ENCODE measurements around the gene CTNNA2. TPM values are rescaled to one million over a fixed set of nuclear protein-coding genes. Genes with fewer than 3 reads are reported as not detected.

The CTNNA2 gene
- total and polyA plus RNA-seq, 9 donors: 0.32 to 1.4 (median 0.37) TPM; not detected in 3

DNA sequence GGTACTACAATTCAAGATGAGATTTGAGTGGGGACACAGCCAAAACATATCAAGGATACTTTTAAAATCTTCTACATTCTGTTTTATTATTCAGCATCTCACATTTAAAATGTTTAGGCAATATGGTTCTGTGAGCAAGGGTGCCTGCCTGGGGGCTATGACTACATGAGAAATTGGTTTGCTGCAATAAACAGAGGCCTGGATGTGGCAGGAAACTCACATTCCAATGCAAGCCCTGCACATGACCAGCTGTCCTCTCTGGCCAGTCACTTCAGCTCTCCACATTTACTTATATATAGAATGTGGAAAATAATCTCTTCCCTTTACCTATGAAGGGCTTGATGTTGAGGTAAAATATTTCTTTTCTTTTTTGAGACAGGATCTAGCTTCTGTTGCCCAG is 598.3 kb downstream of the CTNNA2 start:
- Histone ChIP-seq H3K9me3 (no peaks in the 10 kb centered on the region), H3K36me3 (no peaks in the 10 kb centered on the region), H3K27me3 (no peaks in the 10 kb centered on the region), H3K27ac (no peak overlapping the region), H3K4me1 (ENCODE audit: insufficient read depth) (no peaks in the 10 kb centered on the region), H3K4me3 (no peak overlapping the region)
- TF ChIP-seq, protein P1, sequence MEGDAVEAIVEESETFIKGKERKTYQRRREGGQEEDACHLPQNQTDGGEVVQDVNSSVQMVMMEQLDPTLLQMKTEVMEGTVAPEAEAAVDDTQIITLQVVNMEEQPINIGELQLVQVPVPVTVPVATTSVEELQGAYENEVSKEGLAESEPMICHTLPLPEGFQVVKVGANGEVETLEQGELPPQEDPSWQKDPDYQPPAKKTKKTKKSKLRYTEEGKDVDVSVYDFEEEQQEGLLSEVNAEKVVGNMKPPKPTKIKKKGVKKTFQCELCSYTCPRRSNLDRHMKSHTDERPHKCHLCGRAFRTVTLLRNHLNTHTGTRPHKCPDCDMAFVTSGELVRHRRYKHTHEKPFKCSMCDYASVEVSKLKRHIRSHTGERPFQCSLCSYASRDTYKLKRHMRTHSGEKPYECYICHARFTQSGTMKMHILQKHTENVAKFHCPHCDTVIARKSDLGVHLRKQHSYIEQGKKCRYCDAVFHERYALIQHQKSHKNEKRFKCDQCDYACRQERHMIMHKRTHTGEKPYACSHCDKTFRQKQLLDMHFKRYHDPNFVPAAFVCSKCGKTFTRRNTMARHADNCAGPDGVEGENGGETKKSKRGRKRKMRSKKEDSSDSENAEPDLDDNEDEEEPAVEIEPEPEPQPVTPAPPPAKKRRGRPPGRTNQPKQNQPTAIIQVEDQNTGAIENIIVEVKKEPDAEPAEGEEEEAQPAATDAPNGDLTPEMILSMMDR (IDR thresholded peaks at IDR 0.05): no peak
- no peak for TF ChIP-seq POLR2A (IDR thresholded peaks at IDR 0.05)
- no peak for DNase-seq
- intact Hi-C loops (cut with DNase I): no loop called here

DNA sequence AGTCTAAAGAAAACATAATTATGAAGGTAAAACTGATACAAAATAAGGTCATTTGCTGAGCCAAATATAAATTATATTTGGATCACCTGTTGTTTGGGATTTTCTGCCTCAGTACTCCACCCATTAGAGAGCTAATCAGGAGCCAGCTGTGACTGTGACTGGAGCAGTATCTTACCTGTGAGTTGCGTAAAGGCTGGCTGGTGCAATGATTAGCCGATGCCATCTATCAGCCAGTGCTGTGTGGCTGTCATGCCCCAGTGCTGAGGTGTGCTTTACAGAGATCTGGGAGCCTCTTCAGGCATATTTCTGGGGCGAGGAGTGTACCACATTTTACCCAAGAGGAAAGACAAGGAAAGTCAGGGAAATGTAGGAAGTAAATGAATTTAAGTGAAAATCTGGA is 599.9 kb downstream of the CTNNA2 start:
- DNase-seq: no peak
- TF ChIP-seq EP300 (IDR thresholded peaks at IDR 0.05): no peak
- TF ChIP-seq, protein P1 (IDR thresholded peaks at IDR 0.05): no peak
- TF ChIP-seq POLR2A (IDR thresholded peaks at IDR 0.05): no peak
- Histone ChIP-seq H3K4me3 (no peak overlapping the region), H3K9me3 (no peaks in the 10 kb centered on the region), H3K4me1 (ENCODE audit: insufficient read depth) (no peaks in the 10 kb centered on the region), H3K27me3 (no peaks in the 10 kb centered on the region), H3K36me3 (no peaks in the 10 kb centered on the region), H3K27ac (no peak overlapping the region)
- intact Hi-C loops (cut with DNase I): no loop called here
- WGBS, 3 donors: 85 to 95% (median 87%) methylated on average over 3 of the region's 3 CpGs

DNA sequence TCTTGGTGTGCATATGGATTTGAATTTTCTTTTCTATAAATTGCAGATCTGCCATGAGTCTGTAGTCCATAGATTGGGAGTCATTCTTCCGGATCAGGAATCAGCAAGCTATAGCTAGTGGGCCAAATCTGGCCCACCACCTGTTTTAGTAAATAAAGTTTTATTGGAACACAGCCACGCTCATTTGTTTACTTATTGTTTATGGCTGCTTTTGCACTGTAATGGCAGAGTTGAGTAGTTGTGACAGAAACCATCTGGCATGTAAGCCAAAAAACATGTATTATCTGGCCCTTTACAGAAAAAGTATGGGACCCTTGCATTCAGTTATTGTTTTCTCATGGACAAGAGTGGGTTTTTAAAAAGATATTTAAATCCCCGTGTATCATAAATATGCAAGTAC is 600.5 kb downstream of the CTNNA2 start:
- no peaks in the 10 kb centered on the region for H3K36me3 ChIP-seq
- no peaks in the 10 kb centered on the region for H3K4me1 ChIP-seq (ENCODE audit: insufficient read depth)
- H3K27ac ChIP-seq: no peak overlapping the region
- TF ChIP-seq, protein P1 (IDR thresholded peaks at IDR 0.05): no peak
- no peak for TF ChIP-seq EP300 (IDR thresholded peaks at IDR 0.05)
- no peak for TF ChIP-seq POLR2A (IDR thresholded peaks at IDR 0.05)
- DNase-seq: no peak
- no peaks in the 10 kb centered on the region for H3K9me3 ChIP-seq
- WGBS, 3 donors: 20 to 44% (median 24%) methylated on average over 3 of the region's 3 CpGs
- H3K27me3 ChIP-seq: no peaks in the 10 kb centered on the region
- intact Hi-C loops (cut with DNase I): no loop called here
- H3K4me3 ChIP-seq: no peak overlapping the region

DNA sequence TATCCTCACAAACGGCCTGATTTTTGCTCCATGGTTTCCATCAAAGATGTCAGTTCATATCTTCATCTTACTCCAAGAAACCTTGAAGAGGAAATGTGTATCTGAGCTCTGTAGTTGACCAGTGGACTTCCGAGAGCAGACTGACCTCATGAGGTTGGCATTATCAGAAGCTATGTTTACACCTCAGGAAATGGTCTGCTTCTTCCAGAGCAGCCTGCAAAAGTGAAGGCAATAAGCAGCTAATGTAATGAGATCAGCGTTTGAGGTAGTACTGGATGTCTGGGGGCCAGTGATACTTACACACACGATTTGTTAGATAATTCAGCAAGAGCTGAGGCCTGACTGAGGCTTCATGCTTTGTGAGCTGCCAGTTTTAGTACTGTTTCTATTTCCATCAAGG is 602.0 kb downstream of the CTNNA2 start:
- H3K9me3 ChIP-seq: no peaks in the 10 kb centered on the region
- DNase-seq: no peak
- intact Hi-C loops (cut with DNase I): no loop called here
- no peaks in the 10 kb centered on the region for H3K27me3 ChIP-seq
- no peak overlapping the region for H3K4me3 ChIP-seq
- WGBS, 3 donors: 48 to 65% (median 55%) methylated on average over 4 of the region's 4 CpGs
- no peak overlapping the region for H3K27ac ChIP-seq
- H3K36me3 ChIP-seq: no peaks in the 10 kb centered on the region
- TF ChIP-seq EP300 (IDR thresholded peaks at IDR 0.05) (no peak), POLR2A (IDR thresholded peaks at IDR 0.05) (no peak)
- TF ChIP-seq, protein P1 (IDR thresholded peaks at IDR 0.05): no peak
- H3K4me1 ChIP-seq (ENCODE audit: insufficient read depth): no peaks in the 10 kb centered on the region

DNA sequence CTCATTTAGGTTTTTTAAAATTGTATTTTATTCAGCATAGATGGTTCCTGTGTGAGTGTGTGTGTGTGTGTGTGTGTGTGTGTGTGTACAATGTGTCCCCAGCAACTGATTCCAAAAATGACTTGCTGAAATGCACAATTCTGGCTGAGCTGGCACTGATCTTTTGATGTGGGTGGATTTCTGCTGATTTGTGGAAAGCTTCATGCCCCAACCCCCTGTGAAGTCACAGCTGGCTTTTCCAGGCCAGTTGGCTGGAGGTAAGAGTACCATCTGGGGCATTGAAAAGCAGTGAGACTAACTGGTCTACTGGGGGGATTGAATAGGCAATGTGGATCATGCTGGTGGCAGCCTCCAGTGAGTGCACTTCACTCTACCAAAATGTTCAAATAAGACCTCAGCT is 604.5 kb downstream of the CTNNA2 start:
- no peak overlapping the region for H3K27ac ChIP-seq
- H3K27me3 ChIP-seq: no peaks in the 10 kb centered on the region
- H3K4me3 ChIP-seq: no peak overlapping the region
- no peaks in the 10 kb centered on the region for H3K9me3 ChIP-seq
- H3K4me1 ChIP-seq (ENCODE audit: insufficient read depth): no peaks in the 10 kb centered on the region
- intact Hi-C loops (cut with DNase I): no loop called here
- DNase-seq: no peak
- no peaks in the 10 kb centered on the region for H3K36me3 ChIP-seq
- TF ChIP-seq, protein P1 (IDR thresholded peaks at IDR 0.05): no peak
